H1 (cell line): ENCODE measurements around the gene PDE2A.

Experiments
- CBX8 ChIP-seq: fragments of 300-800, 300-1000 bp; sonication (generic); IDR thresholded peaks from 2 replicates; pipeline ENCODE4 v1.7.1; 2016; ENCODE audit warnings: low read depth, low read length, borderline replicate concordance
- EGR1 ChIP-seq: IDR thresholded peaks from 2 replicates; pipeline ENCODE4 v1.6.1; 2011; ENCODE audit warnings: low read depth, low read length, borderline replicate concordance
- POLR2AphosphoS5 ChIP-seq: IDR thresholded peaks from 2 replicates; pipeline ENCODE4 v1.6.1; 2011; ENCODE audit warnings: low read depth, low read length
- RFX5 ChIP-seq: IDR thresholded peaks from 2 replicates; pipeline ENCODE4 v1.6.1; 2011; ENCODE audit warnings: low read depth, low read length, improper control_type of control experiment, borderline replicate concordance
- TAF1 ChIP-seq: IDR thresholded peaks from 2 replicates; pipeline ENCODE4 v1.6.1; 2011; ENCODE audit warnings: mild to moderate bottlenecking, low read depth, low read length
- ZNF274 ChIP-seq: IDR thresholded peaks from 2 replicates; pipeline ENCODE4 v1.7.0; 2012; ENCODE audit warnings: low read length, borderline replicate concordance; ENCODE audit errors: extremely low read depth
- TF ChIP-seq, protein P1 (sequence below): IDR thresholded peaks from 2 replicates; pipeline ENCODE4 v1.6.1; 2012; ENCODE audit warnings: inconsistent platforms
- TF ChIP-seq, protein P2 (sequence below), 3 experiments: IDR thresholded peaks; 1 replicate in 2 of 3; 2 replicates in 1 of 3; pipeline versions ENCODE4 v1.5.1 to v1.6.1; 2011; ENCODE audit warnings: low read length in 3 of 3, mild to moderate bottlenecking in 3 of 3, inconsistent platforms in 2 of 3, low read depth in 1 of 3, moderate library complexity in 1 of 3; ENCODE audit not compliant: insufficient read depth in 1 of 3; ENCODE audit errors: control extremely low read depth in 1 of 3
- TF ChIP-seq, protein P3 (sequence below): IDR thresholded peaks from 2 replicates; pipeline ENCODE4 v1.6.1; 2011; ENCODE audit warnings: low read length, improper control_type of control experiment

DNA sequence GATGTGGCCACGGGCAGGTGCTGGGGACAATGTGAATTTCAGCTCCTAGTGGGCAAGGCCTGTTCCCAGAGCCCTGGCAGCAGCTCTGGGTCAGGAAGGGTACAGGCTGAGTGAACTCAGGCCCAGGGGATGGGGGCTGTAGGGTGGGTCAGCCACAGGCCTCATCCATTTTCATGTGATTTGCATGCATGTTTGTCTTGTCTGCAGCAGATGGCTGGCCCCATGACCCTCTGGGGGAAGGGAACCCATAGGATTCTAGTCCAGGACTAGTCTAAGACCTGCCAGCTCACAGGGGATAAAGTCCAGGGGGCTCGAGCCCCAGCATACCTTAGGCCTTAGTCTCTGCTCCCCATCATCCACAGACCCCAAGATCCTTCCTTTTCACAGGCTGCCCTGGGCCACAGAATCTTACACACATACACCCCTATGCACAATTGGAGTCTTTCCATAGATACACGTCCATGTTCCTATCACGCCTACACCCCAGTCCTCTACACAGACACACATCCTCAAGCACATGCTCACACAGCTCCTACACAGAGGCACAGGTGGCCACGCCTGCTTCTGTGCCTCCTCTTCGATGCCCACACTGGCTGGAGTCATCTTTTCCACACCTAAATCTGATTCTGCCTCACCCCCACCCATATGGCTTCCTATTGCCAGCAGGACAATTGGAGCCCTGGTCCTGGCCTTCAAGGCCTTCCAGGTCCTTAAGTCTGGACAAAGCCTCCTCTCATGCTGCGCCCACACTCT is 25.7 kb downstream of the PDE2A start:
- TF ChIP-seq, protein P1, sequence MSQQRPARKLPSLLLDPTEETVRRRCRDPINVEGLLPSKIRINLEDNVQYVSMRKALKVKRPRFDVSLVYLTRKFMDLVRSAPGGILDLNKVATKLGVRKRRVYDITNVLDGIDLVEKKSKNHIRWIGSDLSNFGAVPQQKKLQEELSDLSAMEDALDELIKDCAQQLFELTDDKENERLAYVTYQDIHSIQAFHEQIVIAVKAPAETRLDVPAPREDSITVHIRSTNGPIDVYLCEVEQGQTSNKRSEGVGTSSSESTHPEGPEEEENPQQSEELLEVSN = no peak
- TF ChIP-seq, protein P2, sequence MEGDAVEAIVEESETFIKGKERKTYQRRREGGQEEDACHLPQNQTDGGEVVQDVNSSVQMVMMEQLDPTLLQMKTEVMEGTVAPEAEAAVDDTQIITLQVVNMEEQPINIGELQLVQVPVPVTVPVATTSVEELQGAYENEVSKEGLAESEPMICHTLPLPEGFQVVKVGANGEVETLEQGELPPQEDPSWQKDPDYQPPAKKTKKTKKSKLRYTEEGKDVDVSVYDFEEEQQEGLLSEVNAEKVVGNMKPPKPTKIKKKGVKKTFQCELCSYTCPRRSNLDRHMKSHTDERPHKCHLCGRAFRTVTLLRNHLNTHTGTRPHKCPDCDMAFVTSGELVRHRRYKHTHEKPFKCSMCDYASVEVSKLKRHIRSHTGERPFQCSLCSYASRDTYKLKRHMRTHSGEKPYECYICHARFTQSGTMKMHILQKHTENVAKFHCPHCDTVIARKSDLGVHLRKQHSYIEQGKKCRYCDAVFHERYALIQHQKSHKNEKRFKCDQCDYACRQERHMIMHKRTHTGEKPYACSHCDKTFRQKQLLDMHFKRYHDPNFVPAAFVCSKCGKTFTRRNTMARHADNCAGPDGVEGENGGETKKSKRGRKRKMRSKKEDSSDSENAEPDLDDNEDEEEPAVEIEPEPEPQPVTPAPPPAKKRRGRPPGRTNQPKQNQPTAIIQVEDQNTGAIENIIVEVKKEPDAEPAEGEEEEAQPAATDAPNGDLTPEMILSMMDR (IDR thresholded peaks at IDR 0.05; ENCODE audit: control extremely low read depth in 1 of 3, insufficient read depth in 1 of 3, low read depth in 1 of 3, low read length in 3 of 3) = no peak
- TF ChIP-seq EGR1 (no peak), RFX5 (no peak), TAF1 (no peak), POLR2AphosphoS5 (no peak), ZNF274 (no peak), CBX8 (no peak)
- TF ChIP-seq, protein P3, sequence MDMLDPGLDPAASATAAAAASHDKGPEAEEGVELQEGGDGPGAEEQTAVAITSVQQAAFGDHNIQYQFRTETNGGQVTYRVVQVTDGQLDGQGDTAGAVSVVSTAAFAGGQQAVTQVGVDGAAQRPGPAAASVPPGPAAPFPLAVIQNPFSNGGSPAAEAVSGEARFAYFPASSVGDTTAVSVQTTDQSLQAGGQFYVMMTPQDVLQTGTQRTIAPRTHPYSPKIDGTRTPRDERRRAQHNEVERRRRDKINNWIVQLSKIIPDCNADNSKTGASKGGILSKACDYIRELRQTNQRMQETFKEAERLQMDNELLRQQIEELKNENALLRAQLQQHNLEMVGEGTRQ = no peak
